ENCODE data around the gene PREX1. TPM values are rescaled to one million over a fixed set of nuclear protein-coding genes. Genes with fewer than 3 reads are reported as not detected.
A peak's percentile ranks its signal among the peaks of the same experiment; 100 is the strongest.

The PREX1 gene
- polyA plus RNA-seq, 1 of the 3 experiments (the other 2 are of a cell fraction) = 5.3 TPM

DNA sequence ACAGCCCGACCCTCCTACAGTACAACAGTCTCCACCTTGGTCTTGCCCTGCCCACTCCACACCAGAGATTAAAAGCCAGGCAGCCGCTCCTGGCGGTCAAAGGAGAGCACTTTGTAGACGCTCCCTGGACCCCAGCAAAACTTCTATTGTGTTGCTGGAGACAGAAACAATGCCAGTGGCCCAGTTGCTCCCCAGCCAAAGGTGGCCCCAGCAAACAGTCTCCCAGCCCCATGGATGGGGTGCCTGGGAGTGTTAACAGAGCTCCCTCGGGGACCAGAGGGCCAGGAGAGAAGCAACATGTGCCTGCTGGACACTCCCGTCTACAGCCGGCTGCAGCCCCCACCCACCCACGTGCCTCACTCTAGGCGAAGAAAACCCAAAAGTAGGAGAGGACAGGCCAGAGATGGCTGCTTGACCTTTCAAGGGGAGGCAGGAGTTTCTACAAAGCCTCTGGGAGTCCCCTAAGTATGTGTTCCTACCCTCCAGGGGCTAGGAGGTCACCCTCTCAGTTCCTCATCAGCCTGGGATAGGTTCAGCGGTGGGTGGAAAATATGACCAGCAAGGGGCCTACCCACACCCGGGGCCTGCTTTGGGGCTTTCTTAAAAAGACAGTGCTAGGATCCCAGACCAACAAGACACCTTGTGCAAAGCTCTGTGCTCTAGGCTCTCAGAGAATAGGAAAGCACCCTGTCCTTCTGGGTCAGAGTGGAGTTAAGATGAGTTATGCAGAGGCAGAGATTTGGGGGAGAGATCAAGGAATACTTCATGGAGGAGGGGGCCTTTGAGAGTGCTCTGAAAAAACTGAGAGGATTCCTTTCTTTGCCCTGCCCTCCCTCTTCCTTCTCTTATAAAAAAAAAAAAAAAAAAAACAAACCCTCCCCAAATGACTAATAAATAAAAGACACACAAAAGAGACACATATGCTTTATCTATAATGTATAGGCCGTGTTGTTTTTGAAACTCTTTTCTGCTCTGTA lies 19.0 kb upstream of the PREX1 start:
- Histone ChIP-seq H2AFZ (ENCODE audit: low read depth) (peak overlapping the region; percentile 27; the same call in 1 of the 2 replicates), H3K27me3 (ENCODE audit: insufficient read depth) (no peaks in the 10 kb centered on the region), H3K9me3 (no peaks in the 10 kb centered on the region), H3K4me2 (no peak overlapping the region), H3K79me2 (ENCODE audit: insufficient read depth) (no peaks in the 10 kb centered on the region), H3K4me1 (ENCODE audit: control insufficient read depth in 1 of 2, insufficient read depth in 2 of 2, low read depth in 1 of 2, low read length in 1 of 2) (peaks cover 11 to 22% of the 10 kb centered on the region in 2 experiments; a peak in 2 of 4 replicates), H4K20me1 (ENCODE audit: insufficient read depth) (no peaks in the 10 kb centered on the region), H3K36me3 (replicated peaks in 1 of 2; ENCODE audit: control insufficient read depth in 1 of 2, insufficient read depth in 2 of 2, low read length in 1 of 2) (no peaks in the 10 kb centered on the region), H3K4me3 (ENCODE audit: low read depth in 2 of 2, low read length in 1 of 2) (no peak overlapping the region), H3K9ac (no peak overlapping the region), H3F3A (replicated peaks; ENCODE audit: insufficient read depth) (peaks cover 22% of the 10 kb centered on the region), H3K27ac (ENCODE audit: low read depth in 2 of 2, low read length in 1 of 2) (peak overlapping the region in 1 of 2 experiments; percentile 14; a peak in 1 of 4 replicates), H3K9me2 (no peaks in the 10 kb centered on the region)
- TF ChIP-seq, protein P1, sequence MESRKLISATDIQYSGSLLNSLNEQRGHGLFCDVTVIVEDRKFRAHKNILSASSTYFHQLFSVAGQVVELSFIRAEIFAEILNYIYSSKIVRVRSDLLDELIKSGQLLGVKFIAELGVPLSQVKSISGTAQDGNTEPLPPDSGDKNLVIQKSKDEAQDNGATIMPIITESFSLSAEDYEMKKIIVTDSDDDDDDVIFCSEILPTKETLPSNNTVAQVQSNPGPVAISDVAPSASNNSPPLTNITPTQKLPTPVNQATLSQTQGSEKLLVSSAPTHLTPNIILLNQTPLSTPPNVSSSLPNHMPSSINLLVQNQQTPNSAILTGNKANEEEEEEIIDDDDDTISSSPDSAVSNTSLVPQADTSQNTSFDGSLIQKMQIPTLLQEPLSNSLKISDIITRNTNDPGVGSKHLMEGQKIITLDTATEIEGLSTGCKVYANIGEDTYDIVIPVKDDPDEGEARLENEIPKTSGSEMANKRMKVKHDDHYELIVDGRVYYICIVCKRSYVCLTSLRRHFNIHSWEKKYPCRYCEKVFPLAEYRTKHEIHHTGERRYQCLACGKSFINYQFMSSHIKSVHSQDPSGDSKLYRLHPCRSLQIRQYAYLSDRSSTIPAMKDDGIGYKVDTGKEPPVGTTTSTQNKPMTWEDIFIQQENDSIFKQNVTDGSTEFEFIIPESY (IDR thresholded peaks at IDR 0.05; ENCODE audit: borderline replicate concordance, low read depth) = no peak
- TF ChIP-seq TAF1 (IDR thresholded peaks at IDR 0.05; ENCODE audit: borderline replicate concordance, low read depth, low read length) (no peak), SMC3 (IDR thresholded peaks at IDR 0.05; ENCODE audit: low read depth, low read length) (peak; percentile 13; the same call in 1 of the 2 replicates), JUND (IDR thresholded peaks at IDR 0.05) (no peak), USF1 (IDR thresholded peaks at IDR 0.05; ENCODE audit: borderline replicate concordance, low read depth) (no peak), ELF1 (IDR thresholded peaks at IDR 0.05) (no peak), EP300 (IDR thresholded peaks at IDR 0.05; ENCODE audit: borderline replicate concordance in 1 of 2, low read depth in 1 of 2, low read length in 1 of 2) (no peak), MXI1 (IDR thresholded peaks at IDR 0.05; ENCODE audit: low read depth, low read length) (peak; percentile 36; the same call in 1 of the 2 replicates), FOXM1 (IDR thresholded peaks at IDR 0.05; ENCODE audit: low read depth) (no peak), NFIC (IDR thresholded peaks at IDR 0.05; ENCODE audit: borderline replicate concordance) (no peak), IRF3 (IDR thresholded peaks at IDR 0.05; ENCODE audit: low read depth, low read length) (peak; percentile 61; the same call in 1 of the 2 replicates), FOSL2 (IDR thresholded peaks at IDR 0.05; ENCODE audit: borderline replicate concordance, low read depth) (no peak), GATA2 (CRISPR knock-in tag; IDR thresholded peaks at IDR 0.05) (no peak), RCOR1 (IDR thresholded peaks at IDR 0.05; ENCODE audit: low read length) (no peak)
- TF ChIP-seq, protein P2, sequence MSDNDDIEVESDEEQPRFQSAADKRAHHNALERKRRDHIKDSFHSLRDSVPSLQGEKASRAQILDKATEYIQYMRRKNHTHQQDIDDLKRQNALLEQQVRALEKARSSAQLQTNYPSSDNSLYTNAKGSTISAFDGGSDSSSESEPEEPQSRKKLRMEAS (IDR thresholded peaks at IDR 0.05; ENCODE audit: low read depth) = no peak
- TF ChIP-seq, protein P3, sequence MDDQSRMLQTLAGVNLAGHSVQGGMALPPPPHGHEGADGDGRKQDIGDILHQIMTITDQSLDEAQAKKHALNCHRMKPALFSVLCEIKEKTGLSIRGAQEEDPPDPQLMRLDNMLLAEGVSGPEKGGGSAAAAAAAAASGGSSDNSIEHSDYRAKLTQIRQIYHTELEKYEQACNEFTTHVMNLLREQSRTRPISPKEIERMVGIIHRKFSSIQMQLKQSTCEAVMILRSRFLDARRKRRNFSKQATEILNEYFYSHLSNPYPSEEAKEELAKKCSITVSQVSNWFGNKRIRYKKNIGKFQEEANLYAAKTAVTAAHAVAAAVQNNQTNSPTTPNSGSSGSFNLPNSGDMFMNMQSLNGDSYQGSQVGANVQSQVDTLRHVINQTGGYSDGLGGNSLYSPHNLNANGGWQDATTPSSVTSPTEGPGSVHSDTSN (IDR thresholded peaks at IDR 0.05) = no peak
- DNase-seq = peak; percentile 55
- ChIA-PET POLR2A (interaction anchor here (1.4 kb wide), 1 partner anchor 19 kb away, joined by 3 read pairs; the partner anchor contains the start of gene PREX1), CTCF (interaction anchor here (2.4 kb wide), 1 partner anchor 189 kb away, joined by 7 read pairs; no protein-coding TSS in a partner anchor)
- WGBS (ENCODE audit: low lambda C conversion rate) = 55% methylated on average over 9 of the region's 12 CpGs
